Thyroid gland (tissue), 4 donors: Measurements from ENCODE around the gene PLCD3.

Experiments used
- CTCF ChIP-seq, 6 experiments: fragments of 200-600 bp in 3 of 6; fragments of 450-650 bp in 3 of 6; sonication (generic) in 3 of 6; IDR thresholded peaks; one replicate each; pipeline ENCODE4 v1.5.1; 2016 to 2019; ENCODE audit warnings: antibody characterized with exemption in 6 of 6, mild to moderate bottlenecking in 2 of 6, inconsistent platforms in 1 of 6, moderate library complexity in 1 of 6
- POLR2A ChIP-seq, 2 donors: fragments of 450-650 bp; IDR thresholded peaks; one replicate each; pipeline ENCODE4 v1.6.1; 2017; ENCODE audit warnings: antibody characterized with exemption in 2 of 2, mild to moderate bottlenecking in 2 of 2, moderate library complexity in 1 of 2

GRCh38 chr17:45088741-45089140, 43.6 kb downstream of the PLCD3 start:
- TF ChIP-seq CTCF (IDR thresholded peaks at IDR 0.05) = no peak
- no peak for TF ChIP-seq POLR2A (IDR thresholded peaks at IDR 0.05)
